Activated naive CD4-positive, alpha-beta T cell treated with anti-CD3 and anti-CD28 coated beads, Interleukin-2, amount 50 U/mL, for 72 hours (primary cell): ENCODE data around the gene LTA. TPM values are rescaled to one million over a fixed set of nuclear protein-coding genes. Genes with fewer than 3 reads are reported as not detected.

ENCODE experiments used
- ATAC-seq, 2 donors: fragments of 150-1000 bp; cut with Tn5 transposase; 2 replicates each; pipeline ENCODE4 v1.10.0; 2021; ENCODE audit warnings: mild to moderate bottlenecking in 2 of 2, moderate library complexity in 2 of 2
- DNase-seq, 2 donors: peaks; one replicate each; pipeline ENCODE4 v3.0.0; 2021 to 2022; ENCODE audit warnings: low spot score in 2 of 2
- H3K27ac Mint-ChIP-seq, 2 donors: one replicate each; pipeline ENCODE4 v1.8.0; 2022; ENCODE audit warnings: mild to moderate bottlenecking in 2 of 2, mixed read lengths in 2 of 2
- H3K36me3 Mint-ChIP-seq, 2 donors: one replicate each; pipeline ENCODE4 v1.8.0; 2022; ENCODE audit warnings: mixed read lengths in 2 of 2
- H3K9me3 Mint-ChIP-seq, 2 donors: one replicate each; pipeline ENCODE4 v1.8.0; 2022; ENCODE audit warnings: mixed read lengths in 2 of 2
- total RNA-seq, 2 donors: library from RNA; stranded (reverse); gene quantifications; one replicate each; pipeline ENCODE4 v1.2.3, GENCODE V29; 2022

LTA gene, protein sequence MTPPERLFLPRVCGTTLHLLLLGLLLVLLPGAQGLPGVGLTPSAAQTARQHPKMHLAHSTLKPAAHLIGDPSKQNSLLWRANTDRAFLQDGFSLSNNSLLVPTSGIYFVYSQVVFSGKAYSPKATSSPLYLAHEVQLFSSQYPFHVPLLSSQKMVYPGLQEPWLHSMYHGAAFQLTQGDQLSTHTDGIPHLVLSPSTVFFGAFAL
- total RNA-seq, result 1,000 to 10,000 TPM in 1 of 2 donors, 100 to 1,000 TPM in 1; 266 to 1,366 TPM

DNA sequence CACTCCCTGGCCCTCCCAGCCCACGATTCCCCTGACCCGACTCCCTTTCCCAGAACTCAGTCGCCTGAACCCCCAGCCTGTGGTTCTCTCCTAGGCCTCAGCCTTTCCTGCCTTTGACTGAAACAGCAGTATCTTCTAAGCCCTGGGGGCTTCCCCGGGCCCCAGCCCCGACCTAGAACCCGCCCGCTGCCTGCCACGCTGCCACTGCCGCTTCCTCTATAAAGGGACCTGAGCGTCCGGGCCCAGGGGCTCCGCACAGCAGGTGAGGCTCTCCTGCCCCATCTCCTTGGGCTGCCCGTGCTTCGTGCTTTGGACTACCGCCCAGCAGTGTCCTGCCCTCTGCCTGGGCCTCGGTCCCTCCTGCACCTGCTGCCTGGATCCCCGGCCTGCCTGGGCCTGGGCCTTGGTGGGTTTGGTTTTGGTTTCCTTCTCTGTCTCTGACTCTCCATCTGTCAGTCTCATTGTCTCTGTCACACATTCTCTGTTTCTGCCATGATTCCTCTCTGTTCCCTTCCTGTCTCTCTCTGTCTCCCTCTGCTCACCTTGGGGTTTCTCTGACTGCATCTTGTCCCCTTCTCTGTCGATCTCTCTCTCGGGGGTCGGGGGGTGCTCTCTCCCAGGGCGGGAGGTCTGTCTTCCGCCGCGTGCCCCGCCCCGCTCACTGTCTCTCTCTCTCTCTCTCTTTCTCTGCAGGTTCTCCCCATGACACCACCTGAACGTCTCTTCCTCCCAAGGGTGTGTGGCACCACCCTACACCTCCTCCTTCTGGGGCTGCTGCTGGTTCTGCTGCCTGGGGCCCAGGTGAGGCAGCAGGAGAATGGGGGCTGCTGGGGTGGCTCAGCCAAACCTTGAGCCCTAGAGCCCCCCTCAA, at the start of gene LTA:
TSS of gene LTA (plus strand) at position 249 of the 871 bp plus-strand sequence. CDS start at position 703, 454 bp downstream.
- H3K27ac Mint-ChIP-seq, result peak within 1 kb of the TSS; percentile 93 to 98
- ATAC-seq (peak; percentile 44 to 57), DNase-seq (peak; percentile 71 to 87)
- peaks cover 34 to 45% of the 10 kb centered on the region in 2 donors for H3K36me3 Mint-ChIP-seq
- no peaks in the 10 kb centered on the region for H3K9me3 Mint-ChIP-seq

DNA sequence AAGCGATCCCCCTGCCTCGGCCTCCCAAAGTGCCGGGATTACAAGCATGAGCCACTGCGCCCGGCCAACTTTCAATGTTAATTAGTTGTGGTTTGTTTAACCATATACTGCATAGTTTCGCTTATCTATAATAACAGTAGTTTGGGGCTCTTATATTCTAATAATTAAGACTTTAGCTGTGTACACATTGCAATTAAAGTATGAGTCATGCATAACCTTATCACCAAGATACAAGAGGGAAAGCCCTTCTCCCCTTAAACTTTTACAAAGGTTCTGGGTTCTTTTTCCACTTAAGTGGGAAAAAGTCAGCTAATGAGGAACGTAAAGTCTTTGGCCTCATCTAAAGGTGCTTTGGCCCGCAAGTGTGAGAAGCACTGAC, 46.5 kb upstream of the LTA start:
- H3K36me3 Mint-ChIP-seq, result peaks cover 5 to 10% of the 10 kb centered on the region in 2 donors
- no peak overlapping the region for H3K27ac Mint-ChIP-seq
- ATAC-seq (no peak), DNase-seq (no peak)
- H3K9me3 Mint-ChIP-seq, result no peaks in the 10 kb centered on the region

DNA sequence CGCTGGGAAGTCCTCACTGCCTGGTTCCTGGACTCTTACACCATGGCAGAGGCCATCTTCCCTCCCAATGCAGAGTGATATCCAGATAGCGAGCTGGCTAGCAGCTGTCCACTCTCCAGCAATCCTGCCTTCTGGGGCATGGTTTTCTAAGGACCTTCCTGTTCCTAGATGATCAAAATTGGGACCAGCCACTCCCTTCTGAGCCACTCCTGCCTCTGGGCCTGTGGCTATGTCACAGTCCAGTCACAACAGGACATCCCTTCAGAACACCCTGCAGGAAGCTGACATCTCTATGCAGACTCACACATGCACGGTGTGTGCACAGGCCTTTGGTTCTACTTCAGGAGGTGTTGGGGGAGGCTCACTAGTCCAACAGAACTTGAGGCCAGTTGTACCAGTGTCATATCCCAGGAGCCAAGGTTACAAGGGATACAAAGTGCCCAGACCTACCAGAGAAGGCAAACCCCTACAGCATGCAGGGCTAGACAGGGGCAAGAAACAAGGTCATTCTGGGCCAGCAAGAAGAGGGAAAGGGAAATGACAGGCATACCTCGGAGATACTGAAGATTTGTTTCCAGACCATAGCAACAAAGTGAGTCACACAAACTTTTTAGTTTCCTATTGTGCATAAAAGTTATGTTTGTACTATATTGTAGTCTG, 46.0 kb upstream of the LTA start:
- ATAC-seq (peak in 1 of 2 donors; percentile 14), DNase-seq (peak in 1 of 2 donors; percentile 47)

DNA sequence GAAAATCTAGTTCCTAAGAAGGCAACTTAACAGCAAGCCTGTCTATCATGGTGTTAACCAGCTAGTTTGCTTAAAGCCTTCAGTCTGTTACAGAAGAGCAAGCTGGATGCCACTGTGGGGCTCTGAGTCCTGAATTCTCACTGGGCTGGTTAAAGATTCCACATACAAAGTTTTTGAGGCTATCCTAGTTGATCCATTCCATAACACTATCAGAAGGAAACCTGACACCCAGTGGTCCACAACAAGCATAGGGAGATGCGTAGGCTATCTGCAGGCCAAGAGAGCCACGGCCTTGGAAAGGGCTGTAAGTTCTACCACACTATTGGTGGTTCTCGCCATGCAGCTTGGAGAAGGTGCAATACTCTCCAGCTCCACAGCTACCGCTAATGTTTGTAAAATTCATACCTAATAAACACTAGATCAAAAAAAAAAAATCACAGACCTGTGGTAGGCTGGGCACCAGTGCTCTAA, 43.7 kb upstream of the LTA start:
- H3K9me3 Mint-ChIP-seq, result no peaks in the 10 kb centered on the region
- peak in 1 of 2 donors; percentile 21 for DNase-seq
- peak overlapping the region in 1 of 2 donors; percentile 88 for H3K27ac Mint-ChIP-seq
- H3K36me3 Mint-ChIP-seq, result peaks cover 15 to 31% of the 10 kb centered on the region in 2 donors
- ATAC-seq, result peak; percentile 12 to 25

More for the DNA sequence above, 46.0 kb upstream of the LTA start:
- Mint-ChIP-seq H3K27ac (peak overlapping the region in 1 of 2 donors; percentile 10), H3K36me3 (peaks cover 9 to 15% of the 10 kb centered on the region in 2 donors), H3K9me3 (no peaks in the 10 kb centered on the region)

DNA sequence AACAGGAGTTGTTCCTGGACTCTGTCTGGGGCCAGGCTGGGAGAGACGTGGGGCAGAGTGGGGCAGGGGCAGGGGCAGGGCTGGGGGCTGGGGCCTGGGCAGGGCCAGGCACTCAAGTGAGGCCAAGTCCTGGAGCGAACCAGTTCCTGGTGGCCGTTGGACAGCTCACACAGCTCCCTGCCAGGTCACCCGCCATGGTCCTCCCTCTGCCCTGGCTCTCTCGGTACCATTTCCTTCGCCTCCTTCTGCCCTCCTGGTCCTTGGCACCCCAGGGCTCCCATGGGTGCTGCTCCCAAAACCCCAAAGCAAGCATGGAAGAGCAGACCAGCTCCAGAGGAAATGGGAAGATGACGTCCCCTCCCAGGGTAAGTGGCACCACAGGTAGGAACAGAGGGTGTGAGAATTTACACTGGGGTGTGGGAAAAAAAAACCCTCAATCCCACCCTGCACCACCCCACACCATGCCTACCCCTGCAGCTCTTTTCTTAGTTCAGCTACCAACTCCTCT, 43.2 kb upstream of the LTA start, which contains the start of gene MCCD1:
TSS of gene MCCD1 (plus strand) at position 142 of the 508 bp plus-strand sequence. CDS start at position 195, 53 bp downstream.
- Mint-ChIP-seq H3K9me3 (no peaks in the 10 kb centered on the region), H3K27ac (peak within 1 kb of the TSS; percentile 36 to 91), H3K36me3 (peaks cover 15 to 36% of the 10 kb centered on the region in 2 donors)
- ATAC-seq (peak; percentile 23 to 39), DNase-seq (peak in 1 of 2 donors; percentile 48)

DNA sequence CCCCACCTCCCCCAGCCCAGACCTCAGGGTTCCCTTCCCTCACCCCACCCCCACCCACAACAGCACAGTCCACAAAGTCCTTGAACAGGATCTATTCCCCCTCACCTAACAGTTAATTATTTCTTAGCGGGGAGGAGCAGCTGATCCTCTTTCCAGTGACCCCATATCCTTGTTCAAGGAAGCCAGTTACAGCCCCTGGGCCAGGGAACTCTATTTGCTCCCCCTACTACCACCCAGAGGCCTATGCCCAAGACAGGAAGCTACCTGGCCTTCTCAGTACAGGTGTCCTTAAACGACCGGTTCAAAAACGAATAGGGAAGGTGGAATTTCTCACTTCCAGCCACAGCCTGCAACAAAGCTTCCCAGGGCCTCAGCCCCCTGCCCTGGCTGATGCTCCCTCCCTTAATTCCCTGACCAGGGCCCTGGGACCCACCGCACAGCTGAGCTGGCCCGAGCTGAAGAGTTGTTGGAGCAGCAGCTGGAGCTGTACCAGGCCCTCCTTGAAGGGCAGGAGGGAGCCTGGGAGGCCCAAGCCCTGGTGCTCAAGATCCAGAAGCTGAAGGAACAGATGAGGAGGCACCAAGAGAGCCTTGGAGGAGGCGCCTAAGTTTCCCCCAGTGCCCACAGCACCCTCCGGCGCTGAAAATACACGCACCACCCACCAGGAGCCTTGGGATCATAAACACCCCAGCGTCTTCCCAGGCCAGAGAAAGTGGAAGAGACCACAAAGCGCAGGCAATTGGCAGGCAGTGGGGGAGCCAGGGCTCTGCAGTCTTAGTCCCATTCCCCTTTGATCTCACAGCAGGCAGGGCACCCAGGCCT, 42.5 kb upstream of the LTA start:
- peak overlapping the region; percentile 36 to 91 for H3K27ac Mint-ChIP-seq
- DNase-seq (peak in 1 of 2 donors; percentile 52), ATAC-seq (peak; percentile 2 to 17)
- H3K36me3 Mint-ChIP-seq, result peaks cover 16 to 41% of the 10 kb centered on the region in 2 donors
- H3K9me3 Mint-ChIP-seq, result no peaks in the 10 kb centered on the region

DNA sequence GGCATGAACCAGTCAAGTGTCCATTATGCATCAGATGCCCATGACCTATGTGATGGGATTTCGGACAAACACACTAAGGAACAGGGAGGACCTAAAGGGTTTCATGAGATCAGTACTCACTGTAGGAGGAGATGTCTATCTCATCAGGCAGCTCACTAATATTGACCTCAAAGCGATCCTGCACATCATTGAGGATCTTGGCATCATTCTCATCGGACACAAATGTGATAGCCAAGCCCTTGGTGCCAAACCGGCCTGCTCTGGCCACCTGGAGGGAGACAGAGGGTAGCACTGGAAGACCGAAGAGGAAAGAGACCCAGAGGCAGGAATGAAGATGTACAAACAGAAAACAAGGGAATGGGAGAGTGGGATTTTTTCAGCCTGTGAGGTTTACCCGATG, 41.4 kb upstream of the LTA start:
- DNase-seq (peak in 1 of 2 donors; percentile 34), ATAC-seq (no peak)
- H3K36me3 Mint-ChIP-seq, result peaks cover 27 to 52% of the 10 kb centered on the region in 2 donors
- H3K27ac Mint-ChIP-seq, result no peak overlapping the region
- H3K9me3 Mint-ChIP-seq, result no peaks in the 10 kb centered on the region

DNA sequence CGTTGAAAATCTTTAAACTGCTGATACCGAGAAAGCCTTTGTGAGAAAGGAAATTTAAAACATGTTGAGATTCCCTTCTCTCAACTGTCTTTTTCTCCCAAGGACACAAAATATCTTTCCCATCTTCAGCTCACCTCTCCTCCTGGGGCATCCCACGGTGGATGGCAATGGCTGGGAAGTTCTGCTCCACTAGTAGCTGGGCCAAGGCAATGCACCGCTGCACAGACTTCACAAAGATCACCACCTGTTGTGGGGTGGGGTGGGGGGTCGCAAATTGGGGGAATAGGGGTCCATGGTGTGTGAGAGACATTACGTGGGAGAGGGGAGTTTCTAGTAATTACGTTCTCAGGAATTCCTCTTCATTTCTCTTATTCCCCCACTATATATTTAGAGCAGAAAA, 40.9 kb upstream of the LTA start:
- Mint-ChIP-seq H3K9me3 (no peaks in the 10 kb centered on the region), H3K36me3 (peaks cover 32 to 57% of the 10 kb centered on the region in 2 donors), H3K27ac (no peak overlapping the region)
- ATAC-seq (no peak), DNase-seq (peak in 1 of 2 donors; percentile 13)

DNA sequence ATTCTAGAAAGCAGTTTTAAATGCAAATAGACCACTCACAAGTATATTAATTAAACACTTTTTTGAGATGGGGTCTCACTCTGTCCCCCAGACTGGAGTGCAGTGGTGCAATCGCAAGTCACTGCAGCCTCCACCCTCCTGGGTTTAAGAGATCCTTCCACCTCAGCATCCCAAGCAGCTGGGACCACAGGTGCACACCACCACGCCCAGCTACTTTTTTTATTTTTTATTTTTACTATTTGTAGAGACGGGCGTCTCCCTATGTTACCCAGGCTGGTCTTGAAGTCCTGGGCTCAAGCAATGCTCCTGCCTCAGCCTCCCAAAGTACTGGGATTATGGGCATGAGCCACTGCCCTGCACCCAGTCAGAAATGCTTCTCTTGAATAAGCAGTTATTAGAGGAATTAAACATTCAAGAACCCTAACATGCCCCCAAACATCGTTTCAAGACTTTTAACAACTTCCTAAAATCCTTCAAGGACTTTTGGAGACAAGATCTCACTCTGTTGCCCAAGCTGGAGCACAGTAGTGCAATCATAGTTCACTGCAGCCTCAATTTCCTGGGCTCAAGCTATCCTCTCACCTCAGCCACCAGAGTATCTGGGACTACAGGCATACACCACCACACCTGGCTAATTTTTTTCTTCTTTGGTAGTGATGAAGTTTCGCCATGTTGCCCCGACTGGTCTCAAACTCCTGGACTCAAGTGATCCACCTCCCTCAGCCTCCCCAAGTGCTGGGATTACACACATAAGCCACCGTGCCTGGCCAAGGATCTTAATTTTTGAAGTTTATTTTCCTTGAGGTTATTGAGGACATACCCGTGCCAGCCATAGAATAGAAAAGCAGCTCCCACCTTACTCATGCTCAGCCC, 40.1 kb upstream of the LTA start:
- Mint-ChIP-seq H3K36me3 (peaks cover 38 to 65% of the 10 kb centered on the region in 2 donors), H3K9me3 (no peaks in the 10 kb centered on the region), H3K27ac (peak overlapping the region in 1 of 2 donors; percentile 60)
- ATAC-seq (no peak), DNase-seq (peak in 1 of 2 donors; percentile 21)

DNA sequence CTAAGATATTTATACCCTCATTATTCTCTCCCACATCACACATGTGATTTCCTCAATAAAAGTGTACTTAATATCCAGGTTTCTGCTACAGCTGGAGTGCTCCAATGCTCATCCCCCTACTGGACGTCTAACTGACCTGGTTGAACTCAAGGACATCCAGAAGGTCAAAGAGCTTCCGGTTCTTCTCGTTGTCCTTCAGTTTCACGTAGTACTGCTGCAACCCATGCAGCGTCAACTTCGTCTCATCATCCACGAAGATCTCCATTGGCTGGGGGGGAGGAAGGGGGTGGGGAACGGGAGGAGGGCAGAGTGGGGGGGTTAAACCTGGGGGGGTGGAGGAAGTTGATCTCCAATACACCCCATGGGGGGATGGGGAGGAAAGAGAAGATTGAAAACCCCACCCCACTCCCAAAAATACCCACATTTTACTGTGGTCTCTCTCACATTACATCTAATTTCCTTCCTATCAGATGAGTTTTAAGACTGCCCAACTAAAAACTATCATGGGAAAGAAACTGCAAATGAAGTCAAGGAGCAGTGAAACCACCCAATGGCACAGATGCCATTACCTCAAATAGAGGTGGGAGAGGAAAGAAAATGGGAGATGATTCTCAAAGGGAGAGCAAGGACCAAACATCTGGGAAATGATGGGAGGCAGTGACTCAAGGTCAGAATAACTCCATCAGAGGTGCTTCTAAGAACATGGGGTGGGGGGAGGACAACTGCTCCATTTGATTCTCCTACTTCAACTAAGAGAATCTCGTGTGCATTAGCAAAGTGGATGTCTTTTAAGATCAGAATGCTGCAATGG, 39.2 kb upstream of the LTA start:
- Mint-ChIP-seq H3K9me3 (no peaks in the 10 kb centered on the region), H3K36me3 (peaks cover 38 to 65% of the 10 kb centered on the region in 2 donors), H3K27ac (peak overlapping the region in 1 of 2 donors; percentile 77)
- ATAC-seq (no peak), DNase-seq (peak in 1 of 2 donors; percentile 2)

DNA sequence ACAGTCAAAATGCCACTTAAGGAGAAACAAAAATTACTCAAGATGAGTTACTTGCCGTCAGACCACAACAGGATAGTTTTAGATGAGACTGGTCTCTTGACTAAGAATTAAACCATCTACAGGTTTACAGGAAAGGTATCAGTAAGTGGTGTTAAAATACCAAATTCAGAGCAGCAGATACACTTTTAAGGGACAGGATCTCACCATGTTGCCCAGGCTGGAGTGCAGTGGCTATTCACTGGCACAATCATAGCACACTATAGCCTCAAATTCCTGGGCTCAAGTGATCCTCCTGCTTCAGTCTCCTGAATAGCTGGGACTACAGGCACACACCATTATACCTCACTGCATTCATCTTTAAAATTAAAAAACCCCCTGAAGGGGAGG, 38.6 kb upstream of the LTA start:
- Mint-ChIP-seq H3K27ac (peak overlapping the region; percentile 69 to 77), H3K36me3 (peaks cover 41 to 68% of the 10 kb centered on the region in 2 donors), H3K9me3 (no peaks in the 10 kb centered on the region)
- ATAC-seq (peak in 1 of 2 donors; percentile 5), DNase-seq (peak in 1 of 2 donors; percentile 9)

DNA sequence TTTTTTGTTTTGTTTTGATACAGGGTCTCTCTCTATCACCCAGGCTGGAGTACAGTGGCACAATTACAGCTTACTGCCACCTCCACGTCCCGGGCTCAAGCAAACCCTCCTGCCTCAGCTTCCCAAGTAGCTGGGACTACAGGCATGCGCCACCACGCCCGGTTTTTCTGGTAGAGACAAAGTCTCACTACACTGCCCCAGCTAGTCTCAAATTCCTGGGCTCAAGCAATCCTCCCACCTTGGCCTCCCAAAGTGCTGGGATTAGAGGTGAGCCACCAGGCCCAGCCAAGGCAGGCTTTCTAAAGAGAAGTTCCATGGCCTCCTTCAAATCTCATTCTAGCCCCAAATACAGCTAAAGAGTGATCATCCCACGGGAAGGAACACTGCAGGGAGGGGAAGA, 38.1 kb upstream of the LTA start:
- peak overlapping the region; percentile 69 to 88 for H3K27ac Mint-ChIP-seq
- DNase-seq (peak in 1 of 2 donors; percentile 40), ATAC-seq (no peak)
- H3K9me3 Mint-ChIP-seq, result no peaks in the 10 kb centered on the region
- peaks cover 47 to 74% of the 10 kb centered on the region in 2 donors for H3K36me3 Mint-ChIP-seq

DNA sequence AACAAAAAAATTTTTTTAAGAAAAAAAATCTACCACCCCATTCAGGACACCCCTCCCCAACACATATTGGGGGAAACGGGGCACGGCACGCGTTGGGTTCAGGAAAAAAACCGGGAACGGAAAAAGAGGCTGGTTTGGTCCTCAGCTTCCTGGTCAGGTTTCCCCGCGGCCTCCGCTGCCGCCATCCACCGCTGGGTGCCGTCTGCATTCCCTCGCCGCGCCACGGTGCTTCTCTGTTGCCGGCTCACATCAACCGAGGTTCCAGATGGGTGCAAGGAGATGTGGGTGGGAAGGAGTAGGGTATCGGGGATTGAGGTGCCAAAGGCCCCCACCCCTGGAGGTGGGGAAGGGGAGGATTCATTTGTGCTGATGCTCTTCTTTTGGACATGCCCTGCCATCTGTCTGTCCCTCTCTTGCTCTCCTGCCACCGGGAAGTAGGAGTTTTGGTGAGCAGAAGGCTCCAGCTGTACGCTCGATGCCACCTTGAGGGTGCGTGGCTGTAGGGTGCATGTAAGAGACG, 37.5 kb upstream of the LTA start:
- peak overlapping the region; percentile 69 to 88 for H3K27ac Mint-ChIP-seq
- DNase-seq, result peak in 1 of 2 donors; percentile 44
- H3K36me3 Mint-ChIP-seq, result peaks cover 52 to 79% of the 10 kb centered on the region in 2 donors
- ATAC-seq, result no peak
- no peaks in the 10 kb centered on the region for H3K9me3 Mint-ChIP-seq
